Caki2 (cell line): ENCODE data around the gene HOXC6. TPM values are rescaled to one million over a fixed set of nuclear protein-coding genes. Genes with fewer than 3 reads are reported as not detected.

Experiments
- total RNA-seq: library from RNA; depleted of rRNA; stranded (reverse); fragments of >200 nt; shearing (Covaris generic); gene quantifications from 2 replicates; pipeline ENCODE4 v1.2.3, GENCODE V29; 2014; ENCODE audit warnings: low replicate concordance; rRNA removed

The HOXC6 gene
- total RNA-seq, 1 experiment from 2014 or later, result 0.68 TPM

Other genes starting within 250 kb of the HOXC6 start
- 0.24 and 1.4 TPM in 2 replicates for gene HOXC13, start 89.6 kb upstream of the HOXC6 start, total RNA-seq
- not detected in 2 replicates for gene HOXC12, start 73.5 kb upstream of the HOXC6 start, total RNA-seq
- gene HOXC11, start 55.3 kb upstream of the HOXC6 start, total RNA-seq, result not detected in 2 replicates
- gene HOTAIR, start 53.5 kb upstream of the HOXC6 start, total RNA-seq, result not detected in 2 replicates
- 6.5 and 38.1 TPM in 2 replicates for gene HOXC10, start 43.3 kb upstream of the HOXC6 start, total RNA-seq
- gene HOXC9, start 28.3 kb upstream of the HOXC6 start, total RNA-seq, result 1.4 and 2.4 TPM in 2 replicates
- gene HOXC8, start 19.5 kb upstream of the HOXC6 start, total RNA-seq, result not detected in 2 replicates
- not detected in 2 replicates for gene HOXC5, start 4.6 kb downstream of the HOXC6 start, total RNA-seq
- 0.61 and 1.0 TPM in 2 replicates for gene HOXC4, start 25.4 kb downstream of the HOXC6 start, total RNA-seq
- gene SMUG1, start 160.5 kb downstream of the HOXC6 start, total RNA-seq, result 40.5 and 85.2 TPM in 2 replicates